NK-92 treated with Interleukin-12 subunit alpha and Interleukin-12 subunit beta, amount 100 ng/mL, for 24 hours (cell line): ENCODE results near the gene PAK1IP1.
"Not testable (repeated sequence)": the region's sequence is repeated elsewhere in the genome, so short reads cannot be mapped to it uniquely, and the experiment has no call there.

ENCODE experiments used
- DNase-seq: peaks from one replicate; lab custom pipeline; 2025; lab: John Stamatoyannopoulos, UW

Gene PAK1IP1

GRCh38 chr6:10692965-10693538 lies 1.7 kb upstream of the PAK1IP1 start:
- no peak for DNase-seq

GRCh38 chr6:10695086-10695657 lies 400 bp downstream of the PAK1IP1 start:
- DNase-seq: no peak

- no peak for DNase-seq
Observed at GRCh38 chr6:10696655-10697054, 1.9 kb downstream of the PAK1IP1 start.

- no peak for DNase-seq
Observed at GRCh38 chr6:10713962-10714361, 19.2 kb downstream of the PAK1IP1 start.

GRCh38 chr6:10719296-10719963 lies 24.7 kb downstream of the PAK1IP1 start:
- no peak for DNase-seq

GRCh38 chr6:10719964-10720264 lies 25.1 kb downstream of the PAK1IP1 start:
- DNase-seq: no peak

- DNase-seq: no peak
Observed at GRCh38 chr6:10720265-10720959, 25.6 kb downstream of the PAK1IP1 start.

GRCh38 chr6:10720960-10721849 lies 26.4 kb downstream of the PAK1IP1 start:
- DNase-seq: not testable (repeated sequence)

- no peak for DNase-seq
Observed at GRCh38 chr6:10721850-10722569, 27.2 kb downstream of the PAK1IP1 start.

GRCh38 chr6:10722570-10722819 lies 27.7 kb downstream of the PAK1IP1 start:
- no peak for DNase-seq

- no peak for DNase-seq
Observed at GRCh38 chr6:10722820-10723566, 28.2 kb downstream of the PAK1IP1 start, which contains the start of gene TMEM14C. Gene TMEM14C, plus strand, starts transcription at chr6:10723070. Its CDS starts 1,544 bp downstream, at chr6:10724614.

- DNase-seq: no peak
Observed at GRCh38 chr6:10723567-10723881, 28.8 kb downstream of the PAK1IP1 start.

- no peak for DNase-seq
Observed at GRCh38 chr6:10725044-10725443, 30.3 kb downstream of the PAK1IP1 start.

GRCh38 chr6:10725716-10726115 lies 30.9 kb downstream of the PAK1IP1 start:
- DNase-seq: no peak

GRCh38 chr6:10730254-10730653 lies 35.5 kb downstream of the PAK1IP1 start:
- DNase-seq: no peak

- DNase-seq: peak; percentile 74
Observed at GRCh38 chr6:10733151-10733715, 38.5 kb downstream of the PAK1IP1 start.

- DNase-seq: no peak
Observed at GRCh38 chr6:10733863-10734262, 39.1 kb downstream of the PAK1IP1 start.

GRCh38 chr6:10736731-10737130 lies 42.0 kb downstream of the PAK1IP1 start:
- no peak for DNase-seq

GRCh38 chr6:10740061-10740460 lies 45.3 kb downstream of the PAK1IP1 start:
- no peak for DNase-seq

GRCh38 chr6:10741643-10742042 lies 46.9 kb downstream of the PAK1IP1 start:
- not testable (repeated sequence) for DNase-seq

GRCh38 chr6:10742251-10742650 lies 47.5 kb downstream of the PAK1IP1 start:
- no peak for DNase-seq
